ENCODE results near the gene NFILZ.
A peak's percentile ranks its signal among the peaks of the same experiment; 100 is the strongest.

NFILZ gene

GRCh38 chr19:8592231-8593009, 38.0 kb upstream of the NFILZ start:
- DNase-seq: peak; percentile 99
- Histone ChIP-seq H3K27me3 (replicated peaks) (no peaks in the 10 kb centered on the region), H3K36me3 (replicated peaks) (peaks cover 18% of the 10 kb centered on the region), H3K4me3 (ENCODE audit: low read depth, low read length) (peak overlapping the region; percentile 39), H3K27ac (no peak overlapping the region)
- TF ChIP-seq CTCF (IDR thresholded peaks at IDR 0.05; ENCODE audit: low read depth, low read length, missing control alignments): no peak
- in situ Hi-C loops (cut with HindIII; ENCODE audit: low pct_ligation_motif_present, low sequenced_read_pairs): no loop called here

- DNase-seq: no peak
- Histone ChIP-seq H3K4me3 (ENCODE audit: low read depth, low read length) (no peak overlapping the region), H3K27ac (no peak overlapping the region), H3K36me3 (replicated peaks) (peaks cover 21% of the 10 kb centered on the region), H3K27me3 (replicated peaks) (no peaks in the 10 kb centered on the region)
- in situ Hi-C loops (cut with HindIII; ENCODE audit: low pct_ligation_motif_present, low sequenced_read_pairs): no loop called here
- peak; percentile 51 for TF ChIP-seq CTCF (IDR thresholded peaks at IDR 0.05; ENCODE audit: low read depth, low read length, missing control alignments)
These were observed 36.5 kb upstream of the NFILZ start for GRCh38 chr19:8593931-8594330.

GRCh38 chr19:8595651-8596050, 34.8 kb upstream of the NFILZ start:
- H3K27me3 ChIP-seq (replicated peaks): no peaks in the 10 kb centered on the region
- DNase-seq: no peak
- TF ChIP-seq CTCF (IDR thresholded peaks at IDR 0.05; ENCODE audit: low read depth, low read length, missing control alignments): no peak
- peaks cover 26% of the 10 kb centered on the region for H3K36me3 ChIP-seq (replicated peaks)
- no peak overlapping the region for H3K4me3 ChIP-seq (ENCODE audit: low read depth, low read length)
- no peak overlapping the region for H3K27ac ChIP-seq
- in situ Hi-C loops (cut with HindIII; ENCODE audit: low pct_ligation_motif_present, low sequenced_read_pairs): no loop called here

- Histone ChIP-seq H3K4me3 (ENCODE audit: low read depth, low read length) (no peak overlapping the region), H3K36me3 (replicated peaks) (peaks cover 26% of the 10 kb centered on the region), H3K27ac (no peak overlapping the region), H3K27me3 (replicated peaks) (no peaks in the 10 kb centered on the region)
- in situ Hi-C loops (cut with HindIII; ENCODE audit: low pct_ligation_motif_present, low sequenced_read_pairs): no loop called here
- TF ChIP-seq CTCF (IDR thresholded peaks at IDR 0.05; ENCODE audit: low read depth, low read length, missing control alignments): no peak
- no peak for DNase-seq
These were observed 34.3 kb upstream of the NFILZ start for GRCh38 chr19:8596168-8596567.

- DNase-seq: no peak
- in situ Hi-C loops (cut with HindIII; ENCODE audit: low pct_ligation_motif_present, low sequenced_read_pairs): no loop called here
- Histone ChIP-seq H3K27ac (no peak overlapping the region), H3K4me3 (ENCODE audit: low read depth, low read length) (no peak overlapping the region), H3K36me3 (replicated peaks) (peaks cover 51% of the 10 kb centered on the region), H3K27me3 (replicated peaks) (no peaks in the 10 kb centered on the region)
- TF ChIP-seq CTCF (IDR thresholded peaks at IDR 0.05; ENCODE audit: low read depth, low read length, missing control alignments): no peak
These were observed 30.4 kb upstream of the NFILZ start for GRCh38 chr19:8600064-8600463.

GRCh38 chr19:8600816-8601215, 29.6 kb upstream of the NFILZ start:
- in situ Hi-C loops (cut with HindIII; ENCODE audit: low pct_ligation_motif_present, low sequenced_read_pairs): no loop called here
- H3K27me3 ChIP-seq (replicated peaks): no peaks in the 10 kb centered on the region
- DNase-seq: no peak

More at GRCh38 chr19:8600816-8601215, 29.6 kb upstream of the NFILZ start:
- TF ChIP-seq CTCF (IDR thresholded peaks at IDR 0.05; ENCODE audit: low read depth, low read length, missing control alignments): no peak
- H3K4me3 ChIP-seq (ENCODE audit: low read depth, low read length): no peak overlapping the region
- no peak overlapping the region for H3K27ac ChIP-seq
- peaks cover 51% of the 10 kb centered on the region for H3K36me3 ChIP-seq (replicated peaks)

Measured in brain microvascular endothelial cell (primary cell).